K562 (cell line): ENCODE results near the gene CDC37. TPM values are rescaled to one million over a fixed set of nuclear protein-coding genes. Genes with fewer than 3 reads are reported as not detected.

Experiments
- ATAC-seq: fragments of 200-7000 bp; cut with Tn5 transposase; 3 replicates; pipeline ENCODE4 v1.9.1; 2020; ENCODE audit warnings: moderate library complexity
- BruUV-seq: library from RNA; stranded (reverse); fragments of 400-500 nt; replicated peaks from 2 replicates; lab custom pipeline; 2021; lab: Mats Ljungman, UMichigan
- CTCF ChIA-PET: fragments of 300-600 bp; formaldehyde crosslinking; extraction: SDS; loops from one replicate; lab custom pipeline; 2021; ENCODE audit warnings: low intra/inter-chr PET ratio; lab: Yijun Ruan, JAX
- POLR2A ChIA-PET: fragments of 300-600, 350-650 bp; sonication (Branson Sonifier 250); formaldehyde crosslinking; extraction: SDS; loops from one replicate; lab custom pipeline; 2021; ENCODE audit warnings: antibody characterized with exemption, inconsistent platforms; lab: Yijun Ruan, JAX
- DNase-seq, 4 experiments: peaks; one replicate each; pipeline versions ENCODE4 v3.0.0 to v3.0.0-alpha.2; 2011 to 2018; ENCODE audit warnings: low spot score in 3 of 4, mixed read lengths in 3 of 4; ENCODE audit errors: extremely low read depth in 1 of 4
- FAIRE-seq: peaks from 2 replicates; lab custom pipeline; 2011; peaks lifted over from hg19 to GRCh38; lab: Jason Lieb, UNC
- H2AFZ ChIP-seq: 2 replicates; pipeline ENCODE4 v1.6.0; 2011; ENCODE audit warnings: low read depth, low read length, control low read depth, inconsistent platforms
- H3K27ac ChIP-seq: fragments of 200-600 bp; 3 replicates; pipeline ENCODE4 v1.8.0; 2011; ENCODE audit warnings: low read depth, mild to moderate bottlenecking, control low read depth, inconsistent platforms, low read length, moderate library complexity, mixed read lengths; ENCODE audit errors: extremely low read depth
- H3K27me3 ChIP-seq, 2 experiments: fragments of 300-600 bp in 1 of 2; 2 replicates in 1 of 2; 3 replicates in 1 of 2; pipeline versions ENCODE4 v1.6.0 to v1.8.0; 2011; ENCODE audit warnings: inconsistent platforms in 2 of 2, low read length in 2 of 2, mild to moderate bottlenecking in 1 of 2, mixed read lengths in 1 of 2, moderate library complexity in 1 of 2; ENCODE audit not compliant: control insufficient read depth in 2 of 2, insufficient read depth in 2 of 2
- H3K36me3 ChIP-seq: fragments of 300-600 bp; 3 replicates; pipeline ENCODE4 v1.8.0; 2011; ENCODE audit warnings: mild to moderate bottlenecking, low read length, inconsistent platforms; ENCODE audit not compliant: control insufficient read depth, insufficient read depth
- H3K4me1 ChIP-seq, 2 experiments: fragments of 200-600 bp in 1 of 2; replicated peaks in 1 of 2; 2 replicates in 1 of 2; 3 replicates in 1 of 2; pipeline versions ENCODE4 v1.5.1 to v1.8.0; 2011; ENCODE audit warnings: inconsistent platforms in 2 of 2, low read length in 2 of 2, mild to moderate bottlenecking in 1 of 2, mixed read lengths in 1 of 2, moderate library complexity in 1 of 2; ENCODE audit not compliant: control insufficient read depth in 2 of 2, insufficient read depth in 2 of 2
- H3K4me2 ChIP-seq: 2 replicates; pipeline ENCODE4 v1.6.1; 2011; ENCODE audit warnings: low read length, control low read depth, inconsistent platforms, mixed read lengths; ENCODE audit not compliant: insufficient read depth
- H3K4me3 ChIP-seq: fragments of 200-600 bp; sonication (generic), shearing (Covaris generic); 2 replicates; pipeline ENCODE4 v1.5.1; 2016; ENCODE audit warnings: control low read depth, inconsistent platforms
- H3K79me2 ChIP-seq: fragments of 200-600 bp; 3 replicates; pipeline ENCODE4 v1.8.0; 2011; ENCODE audit warnings: low read length, inconsistent platforms; ENCODE audit not compliant: control insufficient read depth, insufficient read depth
- H3K9ac ChIP-seq, 2 experiments: 2 replicates each; pipeline versions ENCODE4 v1.6.0 to v1.6.1; 2011; ENCODE audit warnings: low read depth in 2 of 2, low read length in 2 of 2, control low read depth in 1 of 2, inconsistent platforms in 1 of 2, mild to moderate bottlenecking in 1 of 2, mixed read lengths in 1 of 2; ENCODE audit not compliant: insufficient read depth in 1 of 2
- H3K9me1 ChIP-seq: one replicate; pipeline ENCODE4 v1.6.0; 2011; ENCODE audit warnings: inconsistent platforms, mild to moderate bottlenecking, low read length, moderate library complexity; ENCODE audit not compliant: control insufficient read depth, insufficient read depth
- H3K9me3 ChIP-seq: replicated peaks from 2 replicates; pipeline ENCODE4 v1.5.1; 2011; ENCODE audit warnings: low read depth, low read length, inconsistent platforms; ENCODE audit not compliant: control insufficient read depth, insufficient read depth
- H4K20me1 ChIP-seq: replicated peaks from 2 replicates; pipeline ENCODE4 v1.6.1; 2011; ENCODE audit warnings: low read length, inconsistent platforms, mixed read lengths; ENCODE audit not compliant: control insufficient read depth, insufficient read depth
- CBFA2T3 ChIP-seq: fragments of 450-650 bp; IDR thresholded peaks from 2 replicates; pipeline ENCODE4 v1.6.1; 2017
- ETV5 ChIP-seq: sonication (generic); formaldehyde crosslinking; IDR thresholded peaks from 2 replicates; pipeline ENCODE4 v1.4.0; 2020; ENCODE audit warnings: low read depth, mild to moderate bottlenecking, missing genetic modification reagents
- GABPB1 ChIP-seq: sonication (generic); formaldehyde crosslinking; IDR thresholded peaks from 2 replicates; pipeline ENCODE4 v1.8.0; 2022; ENCODE audit warnings: mild to moderate bottlenecking, missing genetic modification reagents
- MTA2 ChIP-seq: fragments of 450-650 bp; IDR thresholded peaks from 2 replicates; pipeline ENCODE4 v1.6.1; 2016; ENCODE audit warnings: low read depth
- SUPT5H ChIP-seq: fragments of 450-650 bp; IDR thresholded peaks from 2 replicates; pipeline ENCODE4 v1.6.1; 2016
- ZNF12 ChIP-seq: sonication (generic); formaldehyde crosslinking; IDR thresholded peaks from 2 replicates; pipeline ENCODE4 v1.4.0; 2020; ENCODE audit warnings: mild to moderate bottlenecking, missing genetic modification reagents
- ZNF146 ChIP-seq: IDR thresholded peaks from one replicate; pipeline ENCODE4 v1.6.1; 2018; ENCODE audit warnings: missing compliant biosample characterization; ENCODE audit not compliant: unreplicated experiment
- ZNF431 ChIP-seq: sonication (generic); formaldehyde crosslinking; IDR thresholded peaks from 2 replicates; pipeline ENCODE4 v1.8.0; 2022; ENCODE audit warnings: mild to moderate bottlenecking, missing genetic modification reagents
- WGBS: fragments of 100-300 bp; shearing (Covaris generic); methylation state at CpG from one replicate; pipeline ENCODE4 v1.1.6; 2016; ENCODE audit warnings: low coverage, mixed read lengths; ENCODE audit not compliant: insufficient coverage; ENCODE audit errors: missing lambda C conversion rate; 5-methylcytosine and 5-hydroxymethylcytosine counted together
- in situ Hi-C: fragments of 300-500 bp; cut with MboI; formaldehyde crosslinking; loops from 4 replicates; pipeline ENCODE4 v1.15.0; 2018; ENCODE audit warnings: inconsistent platforms, mixed read lengths
- intact Hi-C: fragments of 100-400 bp; cut with micrococcal nuclease; formaldehyde crosslinking; loops from 2 replicates; pipeline ENCODE4 v1.14.2; 2022
- polyA plus RNA-seq, 8 experiments: library from polyadenylated mRNA; depleted of rRNA in 4 of 8; stranded (reverse) in 5 of 8; unstranded in 3 of 8; fragments of >200 nt; fragmentation: Nextera tagmentation in 2 of 8; fragmentation: Illumina TruSeq in 1 of 8; extraction: Ambion mirVana in 2 of 8; extraction: Trizol in 1 of 8; gene quantifications; 2 replicates each; pipeline versions ENCODE4 v1.2.1 to v1.2.3, GENCODE V29; 2011 to 2014; ENCODE audit warnings: inconsistent platforms in 1 of 8, missing spikeins in 1 of 8
- total RNA-seq, 7 experiments: library from RNA; depleted of rRNA in 6 of 7; stranded (reverse); fragments of >200 nt in 6 of 7; fragmentation: Illumina TruSeq in 2 of 7; extraction: Trizol in 2 of 7; gene quantifications; 2 replicates each; pipeline versions ENCODE4 v1.2.1 to v1.2.3, GENCODE V29; 2011 to 2021; ENCODE audit warnings: low replicate concordance in 1 of 7
- TF ChIP-seq, protein P1 (sequence below), 3 experiments: fragments of 200-800 bp in 1 of 3; sonication (Bioruptor generic) in 1 of 3; sonication (generic) in 1 of 3; formaldehyde crosslinking in 1 of 3; IDR thresholded peaks; 2 replicates each; pipeline versions ENCODE4 v1.6.1 to v1.8.0; 2016 to 2022; ENCODE audit warnings: mild to moderate bottlenecking in 2 of 3, missing compliant biosample characterization in 2 of 3, missing genetic modification characterization in 2 of 3, missing genetic modification reagents in 1 of 3
- TF ChIP-seq, protein P2 (sequence below): fragments of 250-450 bp; sonication (Bioruptor Pico); IDR thresholded peaks from 2 replicates; pipeline ENCODE4 v1.6.1; 2021; ENCODE audit warnings: mild to moderate bottlenecking
- TF ChIP-seq, protein P3 (sequence below), 2 experiments: fragments of 450-650 bp; IDR thresholded peaks; 2 replicates each; pipeline ENCODE4 v1.6.1; 2016
- TF ChIP-seq, protein P4 (sequence below): sonication (generic); formaldehyde crosslinking; IDR thresholded peaks from 2 replicates; pipeline ENCODE4 v1.8.0; 2022; ENCODE audit warnings: mild to moderate bottlenecking, low read depth, missing genetic modification reagents
- TF ChIP-seq, protein P5 (sequence below): fragments of 250-450 bp; sonication (Bioruptor Pico); IDR thresholded peaks from 2 replicates; pipeline ENCODE4 v1.8.0; 2021; ENCODE audit warnings: moderate library complexity, mild to moderate bottlenecking, inconsistent platforms
- TF ChIP-seq, protein P6 (sequence below): fragments of 450-650 bp; IDR thresholded peaks from 2 replicates; pipeline ENCODE4 v1.6.1; 2018; ENCODE audit warnings: mild to moderate bottlenecking, low read depth; ENCODE audit not compliant: partially characterized antibody

Gene CDC37
- total and polyA plus RNA-seq, 9 of the 15 experiments (the other 6 are each of a cell fraction or from before 2014, with no cell fraction given): 6.6 to 538 (median 227) TPM

DNA sequence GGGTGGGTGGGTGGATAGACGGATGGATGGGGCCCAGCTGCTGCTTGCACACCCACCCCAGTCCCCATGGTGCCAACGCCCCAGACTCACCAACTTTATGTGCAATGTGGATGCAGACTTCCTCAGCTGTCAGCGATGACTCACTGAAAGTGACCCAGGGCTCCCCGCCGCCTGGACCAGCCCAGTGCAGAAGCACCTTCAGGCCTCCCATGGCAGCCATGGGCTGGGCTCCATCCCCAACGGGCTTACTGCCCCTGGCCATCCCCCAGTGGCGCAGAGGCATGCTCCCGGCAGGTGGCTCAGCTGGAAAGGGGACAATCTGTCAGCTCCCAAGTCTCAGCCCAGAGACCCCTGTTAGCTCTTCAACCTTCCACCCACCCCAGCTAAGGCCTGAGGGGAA lies 25.2 kb downstream of the CDC37 start:
- H3K27me3 ChIP-seq: no peaks in the 10 kb centered on the region
- ChIA-PET POLR2A (interaction anchor here (0.9 to 1.1 kb wide), 2 partner anchors 16 to 88 kb away, joined by 3 to 4 read pairs; partner anchors contain the start of gene ICAM5), CTCF (no interaction called here)
- FAIRE-seq: no peak
- no peak for DNase-seq
- intact Hi-C loops: no loop called here
- no peak for ATAC-seq
- no peaks in the 10 kb centered on the region for H3K9me3 ChIP-seq
- H3K79me2 ChIP-seq: peaks cover 28% of the 10 kb centered on the region
- in situ Hi-C loops: no loop called here
- H3K9me1 ChIP-seq: no peaks in the 10 kb centered on the region
- peak overlapping the region in 1 of 2 experiments; percentile 74; a peak in 1 of 4 replicates for H3K9ac ChIP-seq
- H3K27ac ChIP-seq: no peak overlapping the region
- no peak overlapping the region for H3K4me2 ChIP-seq
- no peak overlapping the region for H3K4me3 ChIP-seq
- H3K36me3 ChIP-seq: peaks cover 27% of the 10 kb centered on the region
- no peak overlapping the region for H2AFZ ChIP-seq
- 95% methylated on average over 4 of the region's 8 CpGs for WGBS
- BruUV-seq: no TSS peak
- peaks cover 8 to 18% of the 10 kb centered on the region in 2 experiments; a peak in 4 of 5 replicates for H3K4me1 ChIP-seq
- no peaks in the 10 kb centered on the region for H4K20me1 ChIP-seq
- TF ChIP-seq, protein P1, sequence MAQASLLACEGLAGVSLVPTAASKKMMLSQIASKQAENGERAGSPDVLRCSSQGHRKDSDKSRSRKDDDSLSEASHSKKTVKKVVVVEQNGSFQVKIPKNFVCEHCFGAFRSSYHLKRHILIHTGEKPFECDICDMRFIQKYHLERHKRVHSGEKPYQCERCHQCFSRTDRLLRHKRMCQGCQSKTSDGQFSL (CRISPR knock-in tag; IDR thresholded peaks at IDR 0.05): no peak
- TF ChIP-seq, protein P1 (tag; IDR thresholded peaks at IDR 0.05): no peak
- TF ChIP-seq CBFA2T3: no peak
- TF ChIP-seq, protein P2, sequence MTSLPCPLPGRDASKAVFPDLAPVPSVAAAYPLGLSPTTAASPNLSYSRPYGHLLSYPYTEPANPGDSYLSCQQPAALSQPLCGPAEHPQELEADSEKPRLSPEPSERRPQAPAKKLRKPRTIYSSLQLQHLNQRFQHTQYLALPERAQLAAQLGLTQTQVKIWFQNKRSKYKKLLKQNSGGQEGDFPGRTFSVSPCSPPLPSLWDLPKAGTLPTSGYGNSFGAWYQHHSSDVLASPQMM (CRISPR knock-in tag): no peak
- no peak for TF ChIP-seq ETV5 (CRISPR knock-in tag)
- TF ChIP-seq GABPB1 (CRISPR knock-in tag): no peak
- TF ChIP-seq, protein P3, sequence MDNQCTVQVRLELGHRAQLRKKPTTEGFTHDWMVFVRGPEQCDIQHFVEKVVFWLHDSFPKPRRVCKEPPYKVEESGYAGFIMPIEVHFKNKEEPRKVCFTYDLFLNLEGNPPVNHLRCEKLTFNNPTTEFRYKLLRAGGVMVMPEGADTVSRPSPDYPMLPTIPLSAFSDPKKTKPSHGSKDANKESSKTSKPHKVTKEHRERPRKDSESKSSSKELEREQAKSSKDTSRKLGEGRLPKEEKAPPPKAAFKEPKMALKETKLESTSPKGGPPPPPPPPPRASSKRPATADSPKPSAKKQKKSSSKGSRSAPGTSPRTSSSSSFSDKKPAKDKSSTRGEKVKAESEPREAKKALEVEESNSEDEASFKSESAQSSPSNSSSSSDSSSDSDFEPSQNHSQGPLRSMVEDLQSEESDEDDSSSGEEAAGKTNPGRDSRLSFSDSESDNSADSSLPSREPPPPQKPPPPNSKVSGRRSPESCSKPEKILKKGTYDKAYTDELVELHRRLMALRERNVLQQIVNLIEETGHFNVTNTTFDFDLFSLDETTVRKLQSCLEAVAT (IDR thresholded peaks at IDR 0.05): no peak
- TF ChIP-seq, protein P4, sequence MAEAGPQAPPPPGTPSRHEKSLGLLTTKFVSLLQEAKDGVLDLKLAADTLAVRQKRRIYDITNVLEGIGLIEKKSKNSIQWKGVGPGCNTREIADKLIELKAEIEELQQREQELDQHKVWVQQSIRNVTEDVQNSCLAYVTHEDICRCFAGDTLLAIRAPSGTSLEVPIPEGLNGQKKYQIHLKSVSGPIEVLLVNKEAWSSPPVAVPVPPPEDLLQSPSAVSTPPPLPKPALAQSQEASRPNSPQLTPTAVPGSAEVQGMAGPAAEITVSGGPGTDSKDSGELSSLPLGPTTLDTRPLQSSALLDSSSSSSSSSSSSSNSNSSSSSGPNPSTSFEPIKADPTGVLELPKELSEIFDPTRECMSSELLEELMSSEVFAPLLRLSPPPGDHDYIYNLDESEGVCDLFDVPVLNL (CRISPR knock-in tag): no peak
- TF ChIP-seq ZNF12 (CRISPR knock-in tag): no peak
- TF ChIP-seq, protein P5, sequence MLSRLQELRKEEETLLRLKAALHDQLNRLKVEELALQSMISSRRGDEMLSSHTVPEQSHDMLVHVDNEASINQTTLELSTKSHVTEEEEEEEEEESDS (CRISPR knock-in tag): no peak
- TF ChIP-seq SUPT5H: no peak
- TF ChIP-seq ZNF146 (CRISPR knock-in tag): no peak
- no peak for TF ChIP-seq ZNF431
- TF ChIP-seq MTA2: no peak
- TF ChIP-seq, protein P6, sequence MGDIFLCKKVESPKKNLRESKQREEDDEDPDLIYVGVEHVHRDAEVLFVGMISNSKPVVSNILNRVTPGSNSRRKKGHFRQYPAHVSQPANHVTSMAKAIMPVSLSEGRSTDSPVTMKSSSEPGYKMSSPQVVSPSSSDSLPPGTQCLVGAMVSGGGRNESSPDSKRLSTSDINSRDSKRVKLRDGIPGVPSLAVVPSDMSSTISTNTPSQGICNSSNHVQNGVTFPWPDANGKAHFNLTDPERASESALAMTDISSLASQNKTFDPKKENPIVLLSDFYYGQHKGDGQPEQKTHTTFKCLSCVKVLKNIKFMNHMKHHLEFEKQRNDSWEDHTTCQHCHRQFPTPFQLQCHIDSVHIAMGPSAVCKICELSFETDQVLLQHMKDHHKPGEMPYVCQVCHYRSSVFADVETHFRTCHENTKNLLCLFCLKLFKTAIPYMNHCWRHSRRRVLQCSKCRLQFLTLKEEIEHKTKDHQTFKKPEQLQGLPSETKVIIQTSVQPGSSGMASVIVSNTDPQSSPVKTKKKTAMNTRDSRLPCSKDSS: no peak
